ENCODE data around the gene LRRC1.

- TF ChIP-seq RARB (CRISPR knock-in tag; IDR thresholded peaks at IDR 0.05) (no peak), CSRNP3 (CRISPR knock-in tag; IDR thresholded peaks at IDR 0.05) (no peak), ESRRG (CRISPR knock-in tag; IDR thresholded peaks at IDR 0.05) (no peak), TOX (CRISPR knock-in tag; IDR thresholded peaks at IDR 0.05; ENCODE audit: borderline replicate concordance) (no peak), ZNF565 (CRISPR knock-in tag; conservative IDR thresholded peaks at IDR 0.05; ENCODE audit: low read depth) (no peak), ZFP30 (CRISPR knock-in tag; IDR thresholded peaks at IDR 0.05) (no peak), CREB5 (CRISPR knock-in tag; IDR thresholded peaks at IDR 0.05; ENCODE audit: low read depth) (no peak), POU6F1 (CRISPR knock-in tag; IDR thresholded peaks at IDR 0.05; ENCODE audit: borderline replicate concordance, low read depth) (no peak), ISL1 (CRISPR knock-in tag; IDR thresholded peaks at IDR 0.05) (no peak), PPARA (CRISPR knock-in tag; IDR thresholded peaks at IDR 0.05; ENCODE audit: borderline replicate concordance) (no peak)
Measured at GRCh38 chr6:53854843-53855567, 60.2 kb downstream of the LRRC1 start.
